Hematopoietic multipotent progenitor cell (in vitro differentiated cells): ENCODE measurements around the gene SUMO2. TPM values are rescaled to one million over a fixed set of nuclear protein-coding genes. Genes with fewer than 3 reads are reported as not detected.
A peak's percentile ranks its signal among the peaks of the same experiment; 100 is the strongest.
"Not testable (repeated sequence)": the region's sequence is repeated elsewhere in the genome, so short reads cannot be mapped to it uniquely, and the experiment has no call there.

Experiments used
- DNase-seq, 3 donors: peaks; one replicate each; pipeline ENCODE4 v3.0.0-alpha.2; 2011 to 2015; ENCODE audit warnings: low read depth in 2 of 3, low spot score in 2 of 3
- total RNA-seq: library from RNA; depleted of rRNA; stranded (reverse); fragments of >200 nt; gene quantifications from one replicate; pipeline ENCODE4 v1.2.3, GENCODE V29; 2012

The SUMO2 gene
- total RNA-seq, 1 donor: 50.9 TPM

DNA sequence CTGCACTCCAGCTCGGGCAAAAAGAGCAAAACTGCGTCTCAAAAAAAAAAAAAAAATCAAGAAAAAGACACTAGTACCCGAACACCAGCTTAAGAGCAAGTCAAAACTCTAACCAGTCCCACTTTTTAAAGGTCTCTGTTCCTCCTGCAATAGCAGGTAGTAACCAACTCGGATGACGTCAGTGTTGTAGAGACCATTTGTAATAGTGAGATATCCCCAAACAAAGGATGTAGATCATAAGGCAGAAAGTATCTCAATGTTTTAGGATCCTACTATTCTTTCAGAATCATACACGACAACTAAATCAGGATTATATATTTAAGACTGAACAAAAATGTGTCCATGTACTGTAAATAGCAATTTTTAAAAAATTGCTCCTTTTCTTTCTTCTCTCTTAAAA lies 30.8 kb downstream of the SUMO2 start:
- no peak for DNase-seq

DNA sequence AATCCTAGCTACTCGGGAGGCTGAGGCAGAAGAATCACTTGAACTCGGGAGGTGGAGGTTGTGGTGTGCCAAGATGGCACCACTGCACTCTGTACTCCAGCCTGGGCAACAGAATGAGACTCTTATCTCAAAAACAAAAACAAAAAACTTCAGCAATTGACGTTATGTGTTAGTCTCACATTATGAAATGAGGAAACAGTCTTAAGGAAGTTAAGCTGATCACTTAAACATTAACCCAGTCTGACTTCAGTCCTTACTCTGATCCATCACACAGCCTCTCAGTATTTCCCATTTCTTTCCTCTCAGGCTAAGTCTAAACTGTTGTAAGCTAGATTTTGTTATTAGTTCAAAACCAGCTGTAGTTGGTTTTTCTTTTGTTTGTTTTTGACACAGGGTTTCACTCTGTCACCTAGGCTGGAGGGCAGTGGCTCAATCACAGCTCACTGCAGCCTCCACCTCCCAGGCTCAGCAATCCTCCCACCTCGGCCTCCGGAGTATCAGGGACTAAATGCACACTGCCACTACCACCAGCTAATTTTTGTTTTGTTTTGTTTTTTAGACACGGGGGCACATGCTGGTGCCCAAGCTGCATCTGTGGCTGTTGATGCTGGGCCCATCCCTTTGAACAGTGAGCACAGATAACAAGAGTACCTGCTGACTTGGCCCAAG lies 34.7 kb downstream of the SUMO2 start:
- no peak for DNase-seq

DNA sequence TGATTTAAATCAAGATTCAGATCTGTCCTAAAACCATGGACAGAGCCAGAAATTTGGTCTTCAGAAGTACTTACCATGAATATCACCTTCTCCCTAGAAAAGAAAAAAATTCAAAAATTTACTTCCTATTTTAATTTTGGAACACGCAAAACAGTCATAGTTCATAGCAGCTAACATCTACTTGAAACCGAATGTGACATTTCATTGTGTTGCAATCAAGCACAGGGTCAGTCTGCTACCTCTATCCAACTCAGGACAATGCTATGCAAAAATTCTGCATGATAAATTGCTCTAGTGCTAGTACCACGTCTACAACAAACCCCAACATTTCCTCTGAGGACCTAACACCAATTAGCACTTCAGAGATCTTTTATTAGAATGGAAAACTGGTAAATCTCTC lies 36.2 kb downstream of the SUMO2 start:
- DNase-seq: no peak

DNA sequence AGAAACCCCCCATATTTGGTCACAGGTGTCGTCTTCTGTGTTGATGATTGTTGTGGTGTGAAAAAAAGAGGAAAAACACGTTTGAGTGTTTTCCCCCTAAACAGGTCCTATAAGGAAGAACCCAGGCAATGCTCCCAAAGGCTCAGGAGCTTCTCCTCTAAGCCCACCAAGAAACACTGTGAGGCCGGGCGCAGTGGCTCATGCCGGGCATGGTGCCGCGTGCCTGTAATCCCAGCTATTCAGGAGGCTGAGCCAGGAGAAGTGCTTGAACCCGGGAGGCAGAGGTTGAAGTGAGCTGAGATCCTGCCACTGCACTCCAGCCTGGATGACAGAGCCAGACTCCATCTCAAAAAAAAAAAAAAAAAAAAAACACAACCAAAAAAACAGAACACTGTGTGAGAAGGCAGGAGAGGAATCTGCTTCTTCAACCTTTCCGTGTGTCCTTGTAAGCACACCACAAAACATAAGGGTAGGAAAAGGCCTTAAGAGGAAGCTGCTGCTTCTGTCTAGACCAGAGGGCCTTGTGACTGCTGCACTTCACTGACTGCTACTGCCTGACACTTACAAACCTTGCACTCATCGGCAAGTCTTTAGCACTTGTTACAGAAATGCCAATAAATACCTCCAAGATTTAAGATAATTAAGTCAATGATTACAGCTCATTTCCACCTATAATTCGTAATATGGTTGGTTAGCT lies 37.8 kb downstream of the SUMO2 start:
- DNase-seq: no peak

- no peak for DNase-seq
Measured at GRCh38 chr17:75142236-75142971, 40.4 kb downstream of the SUMO2 start.

DNA sequence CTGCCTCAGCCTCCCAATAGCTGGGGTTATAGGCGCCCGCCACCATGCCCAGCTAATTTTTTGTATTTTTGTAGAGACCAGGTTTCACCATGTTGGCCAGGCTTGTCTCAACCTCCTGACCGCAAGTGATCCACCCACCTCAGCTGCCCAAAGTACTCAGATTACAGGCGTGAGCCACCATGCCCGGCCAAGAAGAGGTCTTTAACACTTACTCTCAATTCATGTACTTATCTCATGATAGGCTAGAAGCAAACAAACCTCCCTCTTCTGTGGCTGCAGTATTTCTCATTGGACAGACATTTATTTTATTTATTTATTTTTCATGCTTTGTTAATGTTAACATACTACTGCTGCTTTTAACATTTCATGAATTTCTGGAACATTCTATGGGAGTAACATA lies 44.2 kb downstream of the SUMO2 start:
- DNase-seq: no peak

DNA sequence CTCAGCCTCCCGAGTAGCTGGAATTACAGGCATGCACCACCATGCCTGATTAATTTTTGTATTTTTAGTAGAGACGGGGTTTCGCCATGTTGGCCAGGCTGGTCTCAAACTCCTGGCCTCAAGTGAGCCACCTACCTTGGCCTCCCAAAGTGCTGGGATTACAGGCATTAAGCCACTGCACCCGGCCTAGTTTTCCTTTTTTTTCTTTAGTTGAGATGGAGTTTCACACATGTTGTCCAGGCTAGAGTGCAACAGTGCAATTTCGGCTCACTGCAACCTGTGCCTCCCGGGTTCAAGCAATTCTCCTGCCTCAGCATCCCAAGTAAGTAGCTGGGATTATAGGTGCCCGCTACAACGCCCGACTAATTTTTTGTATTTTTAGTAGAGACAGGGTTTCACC lies 45.0 kb downstream of the SUMO2 start:
- not testable (repeated sequence) for DNase-seq

DNA sequence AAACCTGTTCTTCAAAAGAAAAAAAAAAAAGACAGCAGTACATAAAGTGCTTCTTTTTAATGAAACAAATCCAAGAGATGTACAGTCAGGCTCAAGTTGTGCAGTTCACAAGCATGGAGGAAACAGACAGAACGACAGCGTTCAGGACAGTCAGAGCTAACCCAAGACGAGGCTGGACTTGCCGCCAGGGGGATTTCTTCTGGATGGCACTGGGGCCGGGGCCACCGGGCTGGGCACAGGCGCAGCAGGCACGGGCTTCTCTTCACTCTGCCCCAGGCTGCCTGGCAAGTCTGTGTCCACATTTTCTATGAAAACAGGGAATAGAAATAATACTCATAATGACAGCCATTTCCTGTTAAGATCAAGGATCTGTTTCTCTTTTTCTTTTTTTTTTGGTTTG lies 46.8 kb downstream of the SUMO2 start:
- DNase-seq: no peak

DNA sequence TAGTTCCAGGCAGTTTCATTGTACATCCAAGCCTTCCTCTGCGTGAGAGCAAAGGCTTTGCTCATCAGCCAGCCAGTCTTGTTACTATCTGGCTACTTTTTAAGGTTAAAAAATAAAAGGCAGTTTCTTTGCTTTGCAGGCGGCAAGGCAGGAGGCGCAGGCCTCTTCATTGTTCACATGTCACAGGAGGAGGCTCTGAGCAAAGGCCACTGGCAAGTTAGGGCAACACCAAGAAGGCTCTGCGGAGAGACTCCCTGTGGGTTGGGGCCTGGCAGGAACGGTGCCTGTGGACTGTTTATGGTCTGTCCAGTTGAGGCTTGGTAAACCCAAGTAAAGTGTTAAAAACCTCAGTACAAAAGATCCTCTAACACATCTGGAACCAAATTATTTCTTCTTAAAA lies 47.3 kb downstream of the SUMO2 start:
- DNase-seq: no peak

- not testable (repeated sequence) for DNase-seq
Measured at GRCh38 chr17:75133607-75134347, 49.0 kb downstream of the SUMO2 start.

- no peak for DNase-seq
Measured at GRCh38 chr17:75133001-75133400, 49.8 kb downstream of the SUMO2 start.

DNA sequence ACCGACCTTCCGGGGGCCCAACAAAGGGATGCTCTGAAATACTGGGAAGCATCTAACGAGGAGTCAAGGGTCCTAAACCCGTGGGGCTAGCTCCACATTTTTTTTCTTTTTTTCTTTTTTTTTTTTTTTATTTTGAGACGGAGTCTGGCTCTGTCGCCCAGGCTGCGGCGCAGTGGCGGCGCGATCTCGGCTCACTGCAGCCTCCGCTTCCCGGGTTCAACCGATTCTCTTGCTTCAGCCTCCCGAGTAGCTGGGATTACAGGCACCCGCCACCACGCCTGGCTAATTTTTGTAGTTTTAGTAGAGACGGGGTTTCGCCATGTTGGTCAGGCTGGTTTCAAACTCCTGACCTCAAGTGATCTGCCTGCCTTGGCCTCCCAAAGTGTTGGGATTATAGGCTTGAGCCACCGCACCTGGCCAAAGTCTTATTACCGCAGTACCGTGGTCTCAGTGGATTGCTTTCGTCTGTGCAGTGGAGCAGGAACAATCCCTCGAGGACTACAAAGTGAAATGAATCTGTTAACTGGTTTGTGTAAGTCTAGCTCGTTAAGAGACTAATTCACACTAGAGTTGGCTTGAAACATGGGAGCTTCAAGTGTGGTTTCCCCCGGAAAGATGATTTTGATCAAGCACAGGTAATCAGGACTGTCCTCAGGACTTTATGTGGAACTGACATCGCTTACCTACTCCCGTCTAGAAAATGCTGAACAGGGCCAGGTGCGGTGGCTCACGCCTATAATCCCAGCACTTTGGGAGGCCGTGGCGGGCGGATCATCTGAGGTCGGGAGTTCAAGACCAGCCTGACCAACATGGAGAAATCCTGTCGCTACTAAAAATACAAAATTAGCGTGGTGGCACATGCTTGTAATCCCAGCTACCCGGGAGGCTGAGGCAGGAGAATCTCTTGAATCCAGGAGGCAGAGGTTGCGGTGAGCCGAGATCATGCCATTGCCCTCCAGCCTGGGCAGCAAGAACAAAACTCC lies 50.5 kb downstream of the SUMO2 start:
- not testable (repeated sequence) for DNase-seq

DNA sequence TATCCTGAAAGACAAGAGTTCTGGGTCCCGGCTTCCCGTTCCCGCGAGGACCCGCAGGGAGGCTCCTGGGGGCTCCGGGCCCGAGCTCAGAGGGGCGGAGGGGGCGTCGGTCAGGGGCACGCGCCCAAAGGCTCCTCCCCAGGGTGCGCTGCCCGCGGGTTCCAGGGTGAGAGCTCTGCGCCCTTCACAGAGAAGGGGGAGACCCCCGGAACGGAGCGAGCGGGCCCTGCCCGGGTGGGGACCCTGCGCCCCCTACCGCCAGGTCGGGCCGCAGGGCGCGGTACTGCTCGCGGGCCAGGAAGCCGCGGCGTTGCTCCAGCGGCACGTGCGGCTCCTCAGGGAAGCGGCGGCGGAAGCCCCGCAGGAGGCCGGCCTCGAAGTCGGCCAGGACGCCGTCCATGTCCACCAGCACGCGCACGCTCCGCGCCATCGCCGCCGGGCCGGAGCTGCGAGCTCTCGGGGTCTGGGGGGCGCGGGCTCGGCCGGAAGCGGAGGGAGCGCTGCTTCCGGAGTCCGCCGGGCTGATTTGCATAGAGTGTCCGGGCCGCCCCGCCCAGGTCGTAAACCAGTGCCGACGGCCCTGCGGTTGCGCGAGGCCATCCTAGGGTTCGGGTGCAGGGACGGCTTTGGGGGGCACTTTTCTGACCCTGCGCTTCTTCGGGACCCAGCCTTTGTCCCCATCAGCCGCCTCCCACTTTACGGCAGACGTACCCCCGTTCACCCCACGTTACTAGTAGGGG lies 51.3 kb downstream of the SUMO2 start, which contains the start of gene NT5C:
TSS of gene NT5C (minus strand) at position 465 of the 740 bp plus-strand sequence. CDS start at position 430, 35 bp downstream.
- peak in 2 of 3 donors; percentile 74 to 82 for DNase-seq

DNA sequence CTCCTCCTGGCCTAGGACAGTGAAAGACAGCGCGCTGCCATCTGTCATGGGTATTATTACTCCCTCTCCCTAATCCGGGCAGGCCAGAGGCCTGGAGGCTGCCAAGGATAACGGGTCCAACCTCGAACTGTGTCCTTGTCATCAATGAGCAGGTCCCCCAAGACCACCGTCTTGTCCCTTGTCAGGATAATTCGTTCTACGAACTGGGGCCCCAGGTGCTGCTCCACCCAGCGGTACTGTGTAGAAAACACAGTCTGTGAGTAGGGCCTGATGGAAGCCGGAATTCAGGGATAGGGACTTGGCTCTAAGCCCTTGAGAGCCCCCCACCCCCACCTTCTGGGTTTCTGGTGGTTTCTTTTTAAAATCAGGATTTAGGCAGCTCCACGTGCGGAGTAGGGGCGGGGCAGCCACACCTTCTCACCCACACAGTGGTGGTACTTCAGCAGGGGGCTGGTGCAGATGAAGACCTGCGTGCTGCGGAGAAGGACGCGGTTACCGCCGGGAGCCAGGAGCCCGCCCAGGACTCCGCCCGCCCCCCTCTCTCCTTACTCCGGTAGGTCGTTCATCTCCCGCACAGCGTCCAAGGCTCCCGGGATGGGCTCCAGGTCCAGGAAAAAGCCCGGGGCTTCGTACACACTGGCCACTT lies 52.0 kb downstream of the SUMO2 start:
- DNase-seq: peak in 2 of 3 donors; percentile 69

GRCh38 chr17:75130059-75130631 lies 52.6 kb downstream of the SUMO2 start:
- DNase-seq: no peak

- DNase-seq: no peak
Measured at GRCh38 chr17:75129576-75129975, 53.2 kb downstream of the SUMO2 start.

DNA sequence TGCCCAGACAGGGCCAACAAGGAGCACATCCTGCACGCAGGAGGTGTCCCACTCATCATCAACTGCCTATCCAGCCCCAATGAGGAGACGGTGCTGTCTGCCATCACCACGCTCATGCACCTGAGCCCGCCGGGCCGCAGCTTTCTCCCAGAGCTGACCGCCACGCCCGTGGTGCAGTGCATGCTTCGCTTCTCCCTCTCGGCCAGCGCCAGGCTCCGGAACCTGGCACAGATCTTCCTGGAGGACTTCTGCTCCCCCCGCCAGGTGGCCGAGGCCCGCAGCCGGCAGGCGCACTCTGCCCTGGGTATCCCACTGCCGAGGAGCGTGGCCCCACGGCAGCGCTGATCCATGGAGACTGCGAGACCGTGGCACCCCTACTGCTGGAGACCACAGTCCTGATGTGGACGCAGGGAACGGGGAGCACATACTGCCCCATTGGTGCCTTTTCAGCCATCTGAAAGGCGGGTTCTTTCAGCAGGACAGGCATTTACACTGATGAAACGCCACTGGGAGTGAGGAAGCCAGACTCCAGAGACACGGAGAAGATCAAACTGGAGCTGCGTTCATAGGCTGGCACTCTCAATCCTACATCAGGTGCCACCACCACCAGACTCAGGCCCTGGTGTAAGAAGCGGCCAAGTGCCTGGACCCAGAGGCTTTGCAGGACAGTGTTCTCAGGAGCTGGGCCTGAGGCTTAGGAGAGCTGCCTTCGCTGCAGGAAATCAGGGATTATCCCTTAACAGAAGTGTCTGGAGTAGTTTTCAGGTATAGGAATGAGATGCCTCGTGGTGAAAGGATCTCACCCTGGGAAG lies 53.9 kb downstream of the SUMO2 start:
- no peak for DNase-seq
